ENCODE results near the gene GDF10. TPM values are rescaled to one million over a fixed set of nuclear protein-coding genes. Genes with fewer than 3 reads are reported as not detected.

Gene GDF10
- total and polyA plus RNA-seq, 9 of the 15 experiments (the other 6 are each of a cell fraction or from before 2014, with no cell fraction given) = 0.03 to 0.20 (median 0.11) TPM; not detected in 6

GRCh38 chr10:47336387-47337134 lies 36.6 kb downstream of the GDF10 start (continued):
- TF ChIP-seq FOXJ2 (tag; IDR thresholded peaks at IDR 0.05) (no peak), RHOXF2B (CRISPR knock-in tag; conservative IDR thresholded peaks at IDR 0.05) (0 out of 2 replicates have a peak, but pooled peaks have one; percentile 23), ATF1 (CRISPR knock-in tag; IDR thresholded peaks at IDR 0.05) (no peak), ATF1 (tag; IDR thresholded peaks at IDR 0.05) (peak; percentile 79), POLR2A (conservative IDR thresholded peaks at IDR 0.05) (peak; percentile 66), HIVEP1 (CRISPR knock-in tag; IDR thresholded peaks at IDR 0.05) (no peak), FIP1L1 (IDR thresholded peaks at IDR 0.05; ENCODE audit: low read depth, low read length, poor library complexity, severe bottlenecking) (no peak), HMG20A (CRISPR knock-in tag; conservative IDR thresholded peaks at IDR 0.05) (no peak), ZNF589 (CRISPR knock-in tag; IDR thresholded peaks at IDR 0.05; ENCODE audit: low read depth) (no peak), TAF7 (tag; IDR thresholded peaks at IDR 0.05) (peak; percentile 76), MTA3 (IDR thresholded peaks at IDR 0.05; ENCODE audit: borderline replicate concordance) (peak; percentile 68; the same call in 1 of the 2 replicates), NFATC3 (IDR thresholded peaks at IDR 0.05) (peak; percentile 59; the same call in 1 of the 2 replicates), ZNF586 (CRISPR knock-in tag; conservative IDR thresholded peaks at IDR 0.05) (no peak), NFRKB (IDR thresholded peaks at IDR 0.05; ENCODE audit: low read depth) (peak; percentile 93), ZNF143 (CRISPR knock-in tag; IDR thresholded peaks at IDR 0.05) (no peak), TSHZ1 (CRISPR knock-in tag; IDR thresholded peaks at IDR 0.05) (no peak), ZNF764 (CRISPR knock-in tag; IDR thresholded peaks at IDR 0.05; ENCODE audit: low read depth) (no peak), JUNB (CRISPR knock-in tag; conservative IDR thresholded peaks at IDR 0.05) (no peak), NR2C2 (CRISPR knock-in tag; IDR thresholded peaks at IDR 0.05) (no peak), NR2C2 (tag; IDR thresholded peaks at IDR 0.05) (peak; percentile 69), TGIF2 (CRISPR knock-in tag; IDR thresholded peaks at IDR 0.05) (no peak), ZNF311 (CRISPR knock-in tag; IDR thresholded peaks at IDR 0.05) (no peak), CBFA2T3 (IDR thresholded peaks at IDR 0.05) (peak; percentile 78), ZNF696 (CRISPR knock-in tag; conservative IDR thresholded peaks at IDR 0.05) (no peak), MCM7 (IDR thresholded peaks at IDR 0.05) (no peak), ZNF76 (CRISPR knock-in tag; IDR thresholded peaks at IDR 0.05; ENCODE audit: borderline replicate concordance) (no peak), PML (IDR thresholded peaks at IDR 0.05; ENCODE audit: low read length) (no peak)
- TF ChIP-seq, protein P1, sequence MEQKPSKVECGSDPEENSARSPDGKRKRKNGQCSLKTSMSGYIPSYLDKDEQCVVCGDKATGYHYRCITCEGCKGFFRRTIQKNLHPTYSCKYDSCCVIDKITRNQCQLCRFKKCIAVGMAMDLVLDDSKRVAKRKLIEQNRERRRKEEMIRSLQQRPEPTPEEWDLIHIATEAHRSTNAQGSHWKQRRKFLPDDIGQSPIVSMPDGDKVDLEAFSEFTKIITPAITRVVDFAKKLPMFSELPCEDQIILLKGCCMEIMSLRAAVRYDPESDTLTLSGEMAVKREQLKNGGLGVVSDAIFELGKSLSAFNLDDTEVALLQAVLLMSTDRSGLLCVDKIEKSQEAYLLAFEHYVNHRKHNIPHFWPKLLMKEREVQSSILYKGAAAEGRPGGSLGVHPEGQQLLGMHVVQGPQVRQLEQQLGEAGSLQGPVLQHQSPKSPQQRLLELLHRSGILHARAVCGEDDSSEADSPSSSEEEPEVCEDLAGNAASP (IDR thresholded peaks at IDR 0.05) = no peak
- TF ChIP-seq, protein P2, sequence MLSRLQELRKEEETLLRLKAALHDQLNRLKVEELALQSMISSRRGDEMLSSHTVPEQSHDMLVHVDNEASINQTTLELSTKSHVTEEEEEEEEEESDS (CRISPR knock-in tag; IDR thresholded peaks at IDR 0.05) = no peak

Data from K562 (cell line).